Left ventricle myocardium inferior (tissue), 1 donor: ENCODE results near the gene KCNQ2. TPM values are rescaled to one million over a fixed set of nuclear protein-coding genes. Genes with fewer than 3 reads are reported as not detected.

ENCODE experiments used
- DNase-seq: peaks from one replicate; pipeline ENCODE4 v3.0.0-alpha.2; 2020
- H3K27ac ChIP-seq: fragments of 200-600 bp; replicated peaks from 2 replicates; pipeline ENCODE4 v1.8.0; 2021
- H3K27me3 ChIP-seq: fragments of 200-600 bp; 2 replicates; pipeline ENCODE4 v1.8.0; 2021; ENCODE audit warnings: low read depth
- H3K36me3 ChIP-seq: fragments of 200-600 bp; 2 replicates; pipeline ENCODE4 v1.8.0; 2021
- H3K4me1 ChIP-seq: fragments of 200-600 bp; 2 replicates; pipeline ENCODE4 v1.8.0; 2021
- H3K4me3 ChIP-seq: fragments of 200-600 bp; 2 replicates; pipeline ENCODE4 v1.8.0; 2021; ENCODE audit warnings: mild to moderate bottlenecking, moderate library complexity
- H3K9me3 ChIP-seq: fragments of 200-600 bp; replicated peaks from 2 replicates; pipeline ENCODE4 v1.8.0; 2021
- CTCF ChIP-seq: fragments of 200-600 bp; IDR thresholded peaks from 2 replicates; pipeline ENCODE4 v1.8.0; 2021; ENCODE audit warnings: antibody characterized with exemption, mild to moderate bottlenecking, borderline replicate concordance
- intact Hi-C: fragments of 100-400 bp; cut with micrococcal nuclease; formaldehyde crosslinking; loops from one replicate; pipeline ENCODE4 v1.11.0; 2022
- total RNA-seq: library from RNA; stranded (reverse); fragmentation: NEBNext Ultra II Directional; extraction: Animal tissue kit (Norgen Biotek cat#: 25700); gene quantifications from one replicate; pipeline ENCODE4 v1.2.1, GENCODE V29; 2021
- donor health status: DM: no; HTN: yes; CAD: no; lungs with severe emphysema.

Gene KCNQ2
- total RNA-seq, 1 donor from 2014 or later: 2.3 TPM

GRCh38 chr20:63405102-63405730 is 67.2 kb downstream of the KCNQ2 start:
- Histone ChIP-seq H3K36me3 (no peaks in the 10 kb centered on the region), H3K9me3 (no peaks in the 10 kb centered on the region), H3K4me3 (no peak overlapping the region), H3K4me1 (no peaks in the 10 kb centered on the region), H3K27ac (no peak overlapping the region), H3K27me3 (peaks cover 71% of the 10 kb centered on the region)
- TF ChIP-seq CTCF: no peak
- intact Hi-C loops: no loop called here
- no peak for DNase-seq

- no peak for DNase-seq
- Histone ChIP-seq H3K36me3 (no peaks in the 10 kb centered on the region), H3K4me3 (no peak overlapping the region), H3K27ac (no peak overlapping the region), H3K27me3 (peaks cover 74% of the 10 kb centered on the region), H3K4me1 (no peaks in the 10 kb centered on the region), H3K9me3 (no peaks in the 10 kb centered on the region)
- intact Hi-C loops: no loop called here
- TF ChIP-seq CTCF: no peak
Measured at GRCh38 chr20:63404129-63405085, 68.0 kb downstream of the KCNQ2 start.

DNA sequence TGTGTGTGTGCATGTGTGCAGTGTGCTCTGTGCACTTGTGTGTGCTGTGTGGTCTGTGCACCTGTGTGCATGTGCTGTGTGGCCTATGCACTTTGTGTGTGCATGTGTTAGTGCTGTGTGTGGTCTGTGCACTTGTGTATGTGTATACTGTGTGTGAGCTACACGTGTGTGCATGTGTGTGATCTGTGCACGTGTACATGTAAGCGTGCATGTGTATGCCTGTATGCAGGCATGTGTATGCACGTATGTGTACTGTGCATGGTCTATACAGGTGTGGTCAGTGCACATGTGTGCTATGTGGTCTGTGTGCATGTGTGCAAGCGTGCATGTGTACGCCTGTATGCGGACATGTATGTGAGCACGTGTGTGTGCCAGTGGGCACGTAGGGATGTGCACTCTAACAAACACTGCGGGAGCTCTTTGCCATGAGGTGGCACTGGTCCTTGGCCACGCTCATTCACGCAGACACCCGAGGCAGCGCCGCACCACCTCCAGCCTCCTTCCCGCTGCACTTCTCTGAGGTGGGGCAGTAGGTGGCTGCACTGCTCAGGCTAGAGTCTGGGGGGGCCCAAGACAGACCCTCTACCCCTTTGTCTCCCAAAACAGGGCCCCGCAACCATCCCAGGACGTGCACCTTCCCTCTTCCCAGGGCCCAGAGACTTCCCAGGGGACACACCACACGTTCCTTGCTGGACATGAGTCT is 68.9 kb downstream of the KCNQ2 start:
- TF ChIP-seq CTCF: no peak
- Histone ChIP-seq H3K36me3 (no peaks in the 10 kb centered on the region), H3K4me1 (no peaks in the 10 kb centered on the region), H3K27ac (no peak overlapping the region), H3K27me3 (peaks cover 83% of the 10 kb centered on the region), H3K9me3 (no peaks in the 10 kb centered on the region), H3K4me3 (no peak overlapping the region)
- intact Hi-C loops: no loop called here
- DNase-seq: no peak

DNA sequence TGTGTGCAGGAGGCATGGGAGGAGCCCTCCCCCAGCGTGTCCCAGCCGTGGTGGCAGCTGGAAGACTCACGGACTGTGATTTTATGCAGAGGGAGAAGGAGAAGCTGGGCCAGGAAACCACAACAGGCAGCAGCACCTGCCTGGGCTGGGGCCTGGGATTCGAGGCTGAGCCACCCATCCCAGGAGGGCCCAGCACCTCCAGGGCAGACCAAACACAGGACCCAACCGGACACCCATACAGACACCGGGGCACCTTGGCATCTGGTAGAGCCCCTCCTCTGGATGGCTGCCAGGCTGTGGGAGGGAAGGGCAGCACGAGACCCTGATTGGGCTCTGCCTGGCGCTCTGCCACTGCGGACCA is 69.6 kb downstream of the KCNQ2 start:
- Histone ChIP-seq H3K36me3 (no peaks in the 10 kb centered on the region), H3K27ac (no peak overlapping the region), H3K4me1 (no peaks in the 10 kb centered on the region), H3K27me3 (peaks cover 86% of the 10 kb centered on the region), H3K9me3 (no peaks in the 10 kb centered on the region), H3K4me3 (no peak overlapping the region)
- DNase-seq: no peak
- TF ChIP-seq CTCF: no peak
- intact Hi-C loops: no loop called here

DNA sequence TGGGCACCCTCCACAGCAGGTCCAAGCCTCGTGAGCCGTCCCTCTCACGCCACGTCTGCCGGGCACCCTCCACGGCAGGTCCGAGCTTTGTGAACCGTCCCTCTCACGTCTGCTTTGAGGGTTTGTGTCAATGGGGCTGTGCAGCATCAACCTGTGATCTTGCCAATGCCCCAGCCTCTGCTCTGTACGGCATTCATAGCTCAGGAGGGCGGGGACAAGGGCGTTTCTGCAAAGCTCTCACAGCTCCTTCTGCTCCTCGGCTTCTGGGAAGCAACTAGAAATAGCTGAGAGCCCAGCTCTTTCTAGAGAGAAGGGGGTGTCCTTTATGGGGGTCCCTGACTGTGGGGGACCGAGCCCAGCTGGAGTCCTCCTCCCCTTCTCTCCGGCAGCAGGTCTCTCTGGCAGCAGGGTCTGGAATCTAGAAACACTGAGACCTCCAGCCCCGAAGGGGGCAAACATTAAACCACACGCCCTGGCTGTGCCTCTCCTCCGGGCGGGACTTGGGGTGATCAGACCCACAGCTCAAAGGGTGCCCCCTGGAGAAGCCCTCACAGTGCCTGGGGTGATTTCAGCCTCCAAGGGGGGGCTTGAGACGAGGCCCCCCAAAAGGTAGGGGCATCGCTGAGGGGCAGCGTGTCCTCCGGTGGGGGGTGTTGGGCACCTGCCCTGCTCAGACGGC is 70.1 kb downstream of the KCNQ2 start:
- H3K9me3 ChIP-seq: no peaks in the 10 kb centered on the region
- TF ChIP-seq CTCF: no peak
- H3K36me3 ChIP-seq: no peaks in the 10 kb centered on the region
- no peaks in the 10 kb centered on the region for H3K4me1 ChIP-seq
- H3K27ac ChIP-seq: no peak overlapping the region
- intact Hi-C loops: no loop called here
- peaks cover 88% of the 10 kb centered on the region for H3K27me3 ChIP-seq
- H3K4me3 ChIP-seq: no peak overlapping the region
- no peak for DNase-seq
